Measurements from ENCODE around the gene UCK2.
A peak's percentile ranks its signal among the peaks of the same experiment; 100 is the strongest.

UCK2 gene

GRCh38 chr1:165856021-165856420 lies 28.6 kb downstream of the UCK2 start:
- no peak for DNase-seq

- no peak for DNase-seq
These were observed 29.2 kb downstream of the UCK2 start for GRCh38 chr1:165856606-165857005.

- no peak for DNase-seq
These were observed 29.8 kb downstream of the UCK2 start for GRCh38 chr1:165857046-165857801.

GRCh38 chr1:165858364-165858823 lies 31.0 kb downstream of the UCK2 start:
- DNase-seq: no peak

GRCh38 chr1:165858967-165859845 lies 31.8 kb downstream of the UCK2 start:
- DNase-seq: no peak

GRCh38 chr1:165860065-165860464 lies 32.7 kb downstream of the UCK2 start:
- no peak for DNase-seq

- no peak for DNase-seq
These were observed 34.5 kb downstream of the UCK2 start for GRCh38 chr1:165861911-165862310.

- no peak for DNase-seq
These were observed 35.0 kb downstream of the UCK2 start for GRCh38 chr1:165862448-165862847.

GRCh38 chr1:165863346-165863745 lies 35.9 kb downstream of the UCK2 start:
- no peak for DNase-seq

- DNase-seq: no peak
These were observed 38.4 kb downstream of the UCK2 start for GRCh38 chr1:165865633-165866340.

GRCh38 chr1:165869343-165869742 lies 41.9 kb downstream of the UCK2 start:
- no peak for DNase-seq

- DNase-seq: peak; percentile 56 to 70
These were observed 44.1 kb downstream of the UCK2 start for GRCh38 chr1:165871311-165872067.

- DNase-seq: no peak
These were observed 46.1 kb downstream of the UCK2 start for GRCh38 chr1:165873481-165873880.

- no peak for DNase-seq
These were observed 47.2 kb downstream of the UCK2 start for GRCh38 chr1:165874643-165875042.

- no peak for DNase-seq
These were observed 47.8 kb downstream of the UCK2 start for GRCh38 chr1:165875171-165875570.

GRCh38 chr1:165875604-165876003 lies 48.2 kb downstream of the UCK2 start:
- no peak for DNase-seq

GRCh38 chr1:165876121-165876520 lies 48.7 kb downstream of the UCK2 start:
- DNase-seq: no peak

GRCh38 chr1:165877411-165877810 lies 50.0 kb downstream of the UCK2 start:
- DNase-seq: no peak

GRCh38 chr1:165877940-165878556 lies 50.6 kb downstream of the UCK2 start:
- DNase-seq: no peak

GRCh38 chr1:165879946-165880345 lies 52.5 kb downstream of the UCK2 start:
- DNase-seq: no peak

- no peak for DNase-seq
These were observed 53.6 kb downstream of the UCK2 start for GRCh38 chr1:165880993-165881392.
